CD4-positive, alpha-beta T cell (primary cell): ENCODE measurements around the gene GRIA3. TPM values are rescaled to one million over a fixed set of nuclear protein-coding genes. Genes with fewer than 3 reads are reported as not detected.

ENCODE experiments used
- ATAC-seq: fragments of 200-7000 bp; cut with Tn5 transposase; one replicate; pipeline ENCODE4 v1.10.0; 2022; ENCODE audit warnings: mild to moderate bottlenecking; ENCODE audit not compliant: poor library complexity
- CTCF ChIA-PET: fragments of 350-600 bp; sonication (Branson Sonifier 250); formaldehyde crosslinking; loops from one replicate; lab custom pipeline; 2021; ENCODE audit warnings: antibody characterized with exemption, inconsistent platforms; lab: Charles Lee
- POLR2A ChIA-PET: fragments of 350-600 bp; sonication (Branson Sonifier 250); formaldehyde crosslinking; loops from one replicate; lab custom pipeline; 2021; ENCODE audit warnings: antibody characterized with exemption, inconsistent platforms; lab: Charles Lee
- DNase-seq, 14 experiments: peaks; one replicate each; pipeline ENCODE4 v3.0.0-alpha.2; 2013 to 2020; ENCODE audit warnings: mixed read lengths in 2 of 14
- H3K27ac ChIP-seq, 2 donors: one replicate each; pipeline versions ENCODE4 v1.5.1 to v1.7.0; 2013; ENCODE audit warnings: low read length in 2 of 2, low read depth in 1 of 2, mild to moderate bottlenecking in 1 of 2
- H3K27me3 ChIP-seq, 2 experiments: 1 replicate in 1 of 2; 2 replicates in 1 of 2; pipeline versions ENCODE4 v1.6.1 to v1.7.0; 2013; ENCODE audit warnings: low read length in 2 of 2, control low read depth in 1 of 2, mild to moderate bottlenecking in 1 of 2, moderate library complexity in 1 of 2; ENCODE audit not compliant: insufficient read depth in 2 of 2, control insufficient read depth in 1 of 2
- H3K36me3 ChIP-seq: one replicate; pipeline ENCODE4 v1.6.1; 2013; ENCODE audit warnings: low read length, control low read depth; ENCODE audit not compliant: insufficient read depth
- H3K4me1 ChIP-seq: one replicate; pipeline ENCODE4 v1.6.1; 2013; ENCODE audit warnings: low read length, control low read depth; ENCODE audit not compliant: insufficient read depth
- H3K4me3 ChIP-seq: one replicate; pipeline ENCODE4 v1.5.1; 2013; ENCODE audit warnings: mild to moderate bottlenecking, low read length, moderate library complexity
- H3K9me3 ChIP-seq, 2 experiments: 1 replicate in 1 of 2; 2 replicates in 1 of 2; pipeline versions ENCODE4 v1.6.1 to v1.7.0; 2013; ENCODE audit warnings: low read length in 2 of 2, mild to moderate bottlenecking in 2 of 2, control low read depth in 1 of 2, moderate library complexity in 1 of 2; ENCODE audit not compliant: control insufficient read depth in 1 of 2, insufficient read depth in 1 of 2
- H3K27ac Mint-ChIP-seq: one replicate; pipeline ENCODE4 v1.8.0; 2020; ENCODE audit warnings: mixed read lengths
- H3K27me3 Mint-ChIP-seq: one replicate; pipeline ENCODE4 v1.8.0; 2021; ENCODE audit warnings: mixed read lengths
- H3K36me3 Mint-ChIP-seq: one replicate; pipeline ENCODE4 v1.8.0; 2021; ENCODE audit warnings: low read depth, mixed read lengths
- H3K4me1 Mint-ChIP-seq: one replicate; pipeline ENCODE4 v1.8.0; 2021; ENCODE audit warnings: low read depth, mixed read lengths
- H3K4me3 Mint-ChIP-seq: one replicate; pipeline ENCODE4 v1.8.0; 2020; ENCODE audit warnings: mild to moderate bottlenecking, mixed read lengths
- H3K9me3 Mint-ChIP-seq: one replicate; pipeline ENCODE4 v1.8.0; 2020; ENCODE audit warnings: mixed read lengths
- intact Hi-C, 2 experiments: fragments of 100-400 bp; cut with DNase I in 1 of 2; cut with micrococcal nuclease in 1 of 2; formaldehyde crosslinking; loops; one replicate each; pipeline versions ENCODE4 v1.15.1 to v1.9.0; 2023 to 2025; cut with DNase I, micrococcal nuclease
- total RNA-seq, 174 experiments: library from RNA in 2 of 174; stranded (reverse) in 2 of 174; gene quantifications; one replicate each; pipeline ENCODE4 v1.2.3 and lab custom pipeline; 2021 to 2026
- TF ChIP-seq, protein P1 (sequence below): fragments of 200-600 bp; IDR thresholded peaks from one replicate; pipeline ENCODE4 v1.8.0; 2022; ENCODE audit warnings: antibody characterized with exemption, mild to moderate bottlenecking

The GRIA3 gene
- total RNA-seq, 2 experiments from 2014 or later, result not detected

DNA sequence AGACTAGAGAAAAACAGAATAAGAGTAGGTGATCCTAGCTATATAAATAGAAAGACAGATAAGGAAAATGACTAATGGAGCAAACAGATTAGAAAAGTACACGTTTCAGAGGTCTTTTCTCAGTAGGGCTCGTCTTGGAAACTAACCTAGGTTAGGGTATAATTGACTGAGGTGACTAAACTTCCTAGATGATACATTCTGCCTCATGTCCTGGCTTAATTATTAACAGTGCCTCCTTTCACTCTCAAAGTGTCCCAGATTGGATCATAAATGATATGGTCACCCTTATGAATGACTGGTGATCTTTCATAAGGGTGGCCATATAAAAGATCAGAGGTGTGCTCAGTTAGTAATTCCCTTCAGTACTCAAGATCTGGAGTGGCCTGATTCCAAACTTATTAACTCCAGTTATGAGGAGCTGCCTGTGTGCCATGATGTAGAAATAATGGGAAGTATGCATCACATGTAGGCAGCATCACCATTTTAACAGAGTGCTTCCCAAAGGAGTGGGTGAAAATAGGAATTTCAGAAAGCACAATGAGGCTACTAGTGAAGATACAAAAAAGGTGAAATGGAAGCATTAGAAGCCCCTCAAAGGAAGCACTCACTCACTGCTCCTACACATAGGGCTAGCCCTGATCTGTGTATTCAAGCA is 14.7 kb upstream of the GRIA3 start:
- TF ChIP-seq, protein P1, sequence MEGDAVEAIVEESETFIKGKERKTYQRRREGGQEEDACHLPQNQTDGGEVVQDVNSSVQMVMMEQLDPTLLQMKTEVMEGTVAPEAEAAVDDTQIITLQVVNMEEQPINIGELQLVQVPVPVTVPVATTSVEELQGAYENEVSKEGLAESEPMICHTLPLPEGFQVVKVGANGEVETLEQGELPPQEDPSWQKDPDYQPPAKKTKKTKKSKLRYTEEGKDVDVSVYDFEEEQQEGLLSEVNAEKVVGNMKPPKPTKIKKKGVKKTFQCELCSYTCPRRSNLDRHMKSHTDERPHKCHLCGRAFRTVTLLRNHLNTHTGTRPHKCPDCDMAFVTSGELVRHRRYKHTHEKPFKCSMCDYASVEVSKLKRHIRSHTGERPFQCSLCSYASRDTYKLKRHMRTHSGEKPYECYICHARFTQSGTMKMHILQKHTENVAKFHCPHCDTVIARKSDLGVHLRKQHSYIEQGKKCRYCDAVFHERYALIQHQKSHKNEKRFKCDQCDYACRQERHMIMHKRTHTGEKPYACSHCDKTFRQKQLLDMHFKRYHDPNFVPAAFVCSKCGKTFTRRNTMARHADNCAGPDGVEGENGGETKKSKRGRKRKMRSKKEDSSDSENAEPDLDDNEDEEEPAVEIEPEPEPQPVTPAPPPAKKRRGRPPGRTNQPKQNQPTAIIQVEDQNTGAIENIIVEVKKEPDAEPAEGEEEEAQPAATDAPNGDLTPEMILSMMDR, result no peak
- ChIA-PET CTCF (no interaction called here), POLR2A (no interaction called here)
- intact Hi-C loops, result no loop called here
- Mint-ChIP-seq H3K4me3 (no peak overlapping the region), H3K36me3 (no peaks in the 10 kb centered on the region), H3K9me3 (no peaks in the 10 kb centered on the region), H3K4me1 (no peaks in the 10 kb centered on the region), H3K27me3 (no peaks in the 10 kb centered on the region), H3K27ac (no peak overlapping the region)
- ATAC-seq, result no peak
- no peaks in the 10 kb centered on the region for H3K9me3 ChIP-seq
- DNase-seq, result no peak
- no peak overlapping the region for H3K27ac ChIP-seq
- no peaks in the 10 kb centered on the region for H3K4me1 ChIP-seq
- no peak overlapping the region for H3K4me3 ChIP-seq
- H3K36me3 ChIP-seq, result no peaks in the 10 kb centered on the region
- H3K27me3 ChIP-seq, result no peaks in the 10 kb centered on the region

DNA sequence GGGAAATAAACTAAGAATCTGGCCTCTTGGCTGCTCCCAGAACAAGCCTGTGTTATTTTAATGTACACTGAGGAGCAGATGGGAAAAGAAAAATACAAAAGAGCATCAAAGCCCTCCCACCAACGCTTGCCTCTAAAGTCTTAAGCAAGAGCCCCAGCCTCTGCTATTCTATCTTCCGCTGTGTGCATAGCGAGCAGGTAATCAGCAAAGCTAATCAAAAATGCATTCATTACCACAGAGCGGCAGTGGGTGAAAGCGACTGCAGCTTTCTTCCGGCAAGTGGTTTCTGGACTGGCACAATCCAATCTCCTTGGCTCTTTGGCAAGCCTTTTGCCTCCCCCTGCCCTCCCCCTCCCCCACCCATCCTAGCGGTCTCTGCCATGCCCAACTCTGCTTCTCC is 13.5 kb upstream of the GRIA3 start:
- intact Hi-C loops, result no loop called here
- POLR2A ChIA-PET, result no interaction called here
- CTCF ChIA-PET, result no interaction called here
- no peaks in the 10 kb centered on the region for H3K27me3 ChIP-seq
- Mint-ChIP-seq H3K9me3 (no peaks in the 10 kb centered on the region), H3K27me3 (no peaks in the 10 kb centered on the region), H3K36me3 (no peaks in the 10 kb centered on the region), H3K4me3 (no peak overlapping the region), H3K4me1 (no peaks in the 10 kb centered on the region), H3K27ac (no peak overlapping the region)
- DNase-seq (no peak), ATAC-seq (no peak)
- H3K27ac ChIP-seq, result no peak overlapping the region
- no peaks in the 10 kb centered on the region for H3K36me3 ChIP-seq
- no peaks in the 10 kb centered on the region for H3K4me1 ChIP-seq
- H3K9me3 ChIP-seq, result no peaks in the 10 kb centered on the region
- no peak overlapping the region for H3K4me3 ChIP-seq
- TF ChIP-seq, protein P1, result no peak

DNA sequence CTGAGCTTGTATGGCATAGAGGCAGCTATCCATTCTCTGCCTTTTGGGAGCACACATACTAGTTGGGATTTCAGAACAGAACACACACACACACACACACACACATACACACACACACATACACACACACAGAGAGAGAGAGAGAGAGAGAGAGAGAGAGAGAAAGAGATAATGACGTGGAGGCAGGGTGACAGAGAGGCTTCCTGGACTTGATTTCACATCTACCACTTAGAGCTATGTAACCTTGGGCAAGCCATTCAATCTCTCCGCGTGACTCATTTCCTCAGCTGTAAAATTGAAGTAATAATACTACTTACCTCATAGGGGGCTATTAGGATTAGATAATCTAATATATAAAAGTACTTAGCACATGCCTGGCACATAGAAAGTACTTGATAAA is 12.3 kb upstream of the GRIA3 start:
- Histone ChIP-seq H3K27ac (no peak overlapping the region), H3K36me3 (no peaks in the 10 kb centered on the region), H3K9me3 (no peaks in the 10 kb centered on the region), H3K27me3 (no peaks in the 10 kb centered on the region), H3K4me3 (no peak overlapping the region), H3K4me1 (no peaks in the 10 kb centered on the region)
- ATAC-seq, result no peak
- TF ChIP-seq, protein P1, result no peak
- DNase-seq, result no peak
- Mint-ChIP-seq H3K27me3 (no peaks in the 10 kb centered on the region), H3K36me3 (no peaks in the 10 kb centered on the region), H3K4me1 (no peaks in the 10 kb centered on the region), H3K9me3 (no peaks in the 10 kb centered on the region), H3K27ac (no peak overlapping the region), H3K4me3 (no peak overlapping the region)
- ChIA-PET CTCF (no interaction called here), POLR2A (no interaction called here)
- intact Hi-C loops, result no loop called here
